SH-SY5Y (cell line): Measurements from ENCODE around the gene SCD5.

Experiments
- GATA2 ChIP-seq: IDR thresholded peaks from 2 replicates; pipeline ENCODE4 v1.6.1; 2011; ENCODE audit warnings: mild to moderate bottlenecking, low read depth, low read length
- GATA3 ChIP-seq: IDR thresholded peaks from 2 replicates; pipeline ENCODE4 v1.6.1; 2011; ENCODE audit warnings: low read depth, mild to moderate bottlenecking, low read length, moderate library complexity

SCD5 gene

GRCh38 chr4:82639971-82640370, 158.6 kb downstream of the SCD5 start:
- TF ChIP-seq GATA2 (no peak), GATA3 (no peak)

- no peak for TF ChIP-seq GATA3
- no peak for TF ChIP-seq GATA2
Measured at GRCh38 chr4:82638479-82638878, 160.1 kb downstream of the SCD5 start.

- TF ChIP-seq GATA2 (no peak), GATA3 (no peak)
Measured at GRCh38 chr4:82630079-82630478, 168.5 kb downstream of the SCD5 start.

GRCh38 chr4:82629238-82630000, 169.2 kb downstream of the SCD5 start:
- TF ChIP-seq GATA2 (no peak), GATA3 (no peak)

GRCh38 chr4:82626251-82626868, 172.2 kb downstream of the SCD5 start:
- TF ChIP-seq GATA3 (no peak), GATA2 (no peak)

- TF ChIP-seq GATA3 (no peak), GATA2 (no peak)
Measured at GRCh38 chr4:82624819-82625218, 173.8 kb downstream of the SCD5 start.

GRCh38 chr4:82623121-82623683, 175.4 kb downstream of the SCD5 start:
- no peak for TF ChIP-seq GATA3
- TF ChIP-seq GATA2, result no peak

GRCh38 chr4:82621251-82621650, 177.3 kb downstream of the SCD5 start:
- no peak for TF ChIP-seq GATA2

GRCh38 chr4:82620126-82620735, 178.4 kb downstream of the SCD5 start:
- no peak for TF ChIP-seq GATA3
- peak; percentile 41; the same call in 1 of the 2 replicates for TF ChIP-seq GATA2

GRCh38 chr4:82618103-82618720, 180.4 kb downstream of the SCD5 start:
- peak; percentile 70 for TF ChIP-seq GATA3
- TF ChIP-seq GATA2, result peak; percentile 90

GRCh38 chr4:82614838-82615449, 183.7 kb downstream of the SCD5 start:
- TF ChIP-seq GATA2 (no peak), GATA3 (no peak)

GRCh38 chr4:82613121-82613520, 185.5 kb downstream of the SCD5 start:
- TF ChIP-seq GATA2, result no peak
- no peak for TF ChIP-seq GATA3

- TF ChIP-seq GATA3 (no peak), GATA2 (no peak)
Measured at GRCh38 chr4:82611982-82612381, 186.6 kb downstream of the SCD5 start.

- TF ChIP-seq GATA2 (no peak), GATA3 (no peak)
Measured at GRCh38 chr4:82611527-82611926, 187.1 kb downstream of the SCD5 start.

- TF ChIP-seq GATA3, result no peak
- TF ChIP-seq GATA2, result no peak
Measured at GRCh38 chr4:82610041-82610440, 188.6 kb downstream of the SCD5 start.
